Measurements from ENCODE around the gene PDP2.

PDP2 gene

DNA sequence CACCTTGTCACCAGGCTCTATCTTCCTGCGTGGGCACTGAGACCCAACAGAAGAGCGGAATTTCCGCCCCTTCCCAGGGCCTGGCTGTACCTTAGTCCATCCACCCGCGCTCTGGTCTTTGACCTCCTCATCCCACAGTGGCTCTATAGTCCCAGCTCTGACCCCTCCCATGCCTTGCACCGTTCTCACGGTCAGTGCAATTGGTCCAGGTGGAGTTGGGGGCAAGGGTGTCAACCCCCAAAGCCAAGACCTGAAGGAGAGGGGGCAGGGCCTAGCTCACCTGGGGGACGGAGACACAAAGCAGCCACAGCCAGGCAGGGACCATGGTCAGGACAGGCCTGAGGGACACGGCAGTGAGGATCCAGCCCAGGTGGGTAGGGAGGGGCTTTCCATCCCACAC is 37.4 kb downstream of the PDP2 start:
- no peak for DNase-seq (ENCODE audit: low read depth in 2 of 2)
- TF ChIP-seq, protein P1, sequence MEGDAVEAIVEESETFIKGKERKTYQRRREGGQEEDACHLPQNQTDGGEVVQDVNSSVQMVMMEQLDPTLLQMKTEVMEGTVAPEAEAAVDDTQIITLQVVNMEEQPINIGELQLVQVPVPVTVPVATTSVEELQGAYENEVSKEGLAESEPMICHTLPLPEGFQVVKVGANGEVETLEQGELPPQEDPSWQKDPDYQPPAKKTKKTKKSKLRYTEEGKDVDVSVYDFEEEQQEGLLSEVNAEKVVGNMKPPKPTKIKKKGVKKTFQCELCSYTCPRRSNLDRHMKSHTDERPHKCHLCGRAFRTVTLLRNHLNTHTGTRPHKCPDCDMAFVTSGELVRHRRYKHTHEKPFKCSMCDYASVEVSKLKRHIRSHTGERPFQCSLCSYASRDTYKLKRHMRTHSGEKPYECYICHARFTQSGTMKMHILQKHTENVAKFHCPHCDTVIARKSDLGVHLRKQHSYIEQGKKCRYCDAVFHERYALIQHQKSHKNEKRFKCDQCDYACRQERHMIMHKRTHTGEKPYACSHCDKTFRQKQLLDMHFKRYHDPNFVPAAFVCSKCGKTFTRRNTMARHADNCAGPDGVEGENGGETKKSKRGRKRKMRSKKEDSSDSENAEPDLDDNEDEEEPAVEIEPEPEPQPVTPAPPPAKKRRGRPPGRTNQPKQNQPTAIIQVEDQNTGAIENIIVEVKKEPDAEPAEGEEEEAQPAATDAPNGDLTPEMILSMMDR (IDR thresholded peaks at IDR 0.05; ENCODE audit: low read depth, low read length), result no peak
- H3K4me3 ChIP-seq (replicated peaks in 1 of 2; ENCODE audit: low read depth in 2 of 2, low read length in 2 of 2), result no peak overlapping the region

DNA sequence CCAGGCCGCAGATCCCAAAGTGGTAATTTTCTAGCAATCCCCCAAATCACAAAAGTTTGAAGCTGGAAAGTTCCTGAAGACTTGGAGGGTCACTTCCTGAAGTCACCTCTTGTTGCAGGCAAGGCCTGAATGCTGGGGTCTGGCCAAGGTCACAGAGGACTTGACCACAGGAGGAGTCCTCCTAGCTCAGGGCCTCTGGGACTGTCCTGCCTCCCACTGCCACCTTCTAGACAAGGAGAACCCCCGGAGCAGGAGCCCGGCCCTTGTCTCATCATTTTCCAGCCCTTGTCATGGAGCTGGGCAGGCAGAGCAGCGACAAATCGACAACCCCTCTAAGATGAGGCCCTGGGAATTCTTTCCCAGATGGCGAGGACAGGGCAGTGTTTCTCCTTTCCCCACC is 38.0 kb downstream of the PDP2 start:
- no peak for DNase-seq (ENCODE audit: low read depth in 2 of 2)
- no peak overlapping the region for H3K4me3 ChIP-seq (replicated peaks in 1 of 2; ENCODE audit: low read depth in 2 of 2, low read length in 2 of 2)
- TF ChIP-seq, protein P1 (IDR thresholded peaks at IDR 0.05; ENCODE audit: low read depth, low read length), result no peak

DNA sequence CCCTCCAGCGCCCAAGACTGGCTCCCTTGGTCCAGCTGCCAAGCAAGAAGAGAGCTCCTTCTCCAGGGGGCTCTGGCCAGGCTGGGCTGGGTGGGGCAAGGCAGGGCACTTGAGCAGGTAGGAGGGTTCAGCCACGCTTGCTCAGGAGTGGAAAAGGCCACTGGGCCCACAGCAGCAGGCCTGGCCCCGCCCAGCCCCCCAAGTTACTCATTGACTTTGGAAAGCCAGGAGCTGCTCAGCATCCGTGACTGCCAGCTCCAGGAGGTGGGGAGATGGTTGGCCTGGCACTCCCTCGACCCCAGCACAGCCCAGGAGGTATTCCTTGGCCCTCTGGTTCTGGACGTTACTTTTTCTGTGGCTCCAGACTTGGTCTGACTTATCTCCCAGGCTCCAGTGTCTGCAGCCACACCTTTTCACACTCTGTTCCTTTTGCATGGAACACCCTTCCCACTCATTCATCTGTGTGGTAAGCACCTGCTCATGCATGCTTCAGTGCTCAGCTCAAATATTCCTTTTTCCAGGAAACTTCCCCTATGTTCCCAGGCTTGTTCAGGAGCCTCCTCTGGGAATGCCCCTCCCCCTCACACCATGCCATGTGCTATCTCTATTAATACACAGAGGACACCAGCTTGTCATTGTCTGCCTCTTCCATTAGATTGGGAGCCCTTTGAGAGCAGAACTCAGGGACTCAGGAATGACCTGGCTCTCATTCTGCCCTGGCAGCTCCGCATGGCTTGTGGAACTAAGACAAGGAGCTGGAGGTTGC is 38.7 kb downstream of the PDP2 start, which contains the start of gene CDH16:
Gene CDH16, minus strand, starts transcription at position 83 of the 766 bp plus-strand sequence. CDS start 820 bp downstream, outside the sequence.
- no peak within 1 kb of the TSS for H3K4me3 ChIP-seq (replicated peaks in 1 of 2; ENCODE audit: low read depth in 2 of 2, low read length in 2 of 2)
- no peak for DNase-seq (ENCODE audit: low read depth in 2 of 2)
- TF ChIP-seq, protein P1 (IDR thresholded peaks at IDR 0.05; ENCODE audit: low read depth, low read length), result no peak

DNA sequence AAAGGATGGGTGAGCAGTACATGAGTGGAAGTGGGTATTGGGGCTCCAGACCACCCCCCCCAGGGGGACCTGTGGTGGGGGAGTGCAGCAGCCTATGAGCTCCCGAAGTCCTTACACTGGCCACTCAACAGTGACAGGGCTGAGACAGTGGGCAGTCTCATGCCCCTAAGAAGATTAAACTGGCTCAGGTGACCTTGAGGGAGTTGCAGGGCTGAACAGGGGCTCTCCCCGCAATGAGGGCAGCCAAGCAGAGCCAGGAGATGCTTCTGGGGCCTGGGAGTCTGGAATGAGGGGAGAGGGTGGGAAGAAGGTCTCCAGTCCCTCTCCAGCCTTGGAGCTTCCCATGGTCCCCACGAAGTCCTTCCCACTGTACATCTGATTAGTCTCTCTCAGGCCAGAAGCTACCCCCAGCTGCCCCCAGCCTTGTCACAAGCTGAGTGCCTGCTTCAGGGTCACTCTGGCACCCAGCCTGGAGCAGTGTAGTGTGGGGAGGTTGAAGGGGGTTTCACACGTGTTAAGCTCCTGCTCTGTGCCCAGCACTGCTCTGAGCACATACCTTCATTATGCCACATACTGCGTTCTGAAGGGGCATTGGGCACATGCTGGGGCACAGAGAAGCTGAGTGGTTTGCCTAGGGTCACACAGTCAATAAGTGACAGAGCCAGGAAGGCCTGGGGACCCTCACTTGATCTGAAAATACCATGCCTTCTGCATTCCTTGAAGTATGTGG is 39.4 kb downstream of the PDP2 start:
- no peak overlapping the region for H3K4me3 ChIP-seq (replicated peaks in 1 of 2; ENCODE audit: low read depth in 2 of 2, low read length in 2 of 2)
- no peak for DNase-seq (ENCODE audit: low read depth in 2 of 2)
- TF ChIP-seq, protein P1 (IDR thresholded peaks at IDR 0.05; ENCODE audit: low read depth, low read length), result no peak

DNA sequence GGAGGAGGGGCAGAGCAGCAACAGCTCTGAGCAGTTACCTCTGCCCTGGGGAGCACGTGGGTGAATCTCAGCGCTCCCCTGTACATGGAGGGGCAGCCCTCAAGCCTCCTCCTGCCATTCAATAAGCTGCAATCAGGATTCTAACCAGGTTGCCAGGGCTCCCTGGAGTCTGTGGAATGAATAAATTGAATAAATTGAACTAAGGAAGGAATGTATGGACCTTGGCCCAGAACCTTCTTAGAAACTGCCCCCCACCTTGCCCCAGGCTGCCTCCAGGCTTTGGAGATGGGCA is 39.9 kb downstream of the PDP2 start:
- no peak overlapping the region for H3K4me3 ChIP-seq (replicated peaks in 1 of 2; ENCODE audit: low read depth in 2 of 2, low read length in 2 of 2)
- no peak for DNase-seq (ENCODE audit: low read depth in 2 of 2)
- TF ChIP-seq, protein P1 (IDR thresholded peaks at IDR 0.05; ENCODE audit: low read depth, low read length), result no peak

DNA sequence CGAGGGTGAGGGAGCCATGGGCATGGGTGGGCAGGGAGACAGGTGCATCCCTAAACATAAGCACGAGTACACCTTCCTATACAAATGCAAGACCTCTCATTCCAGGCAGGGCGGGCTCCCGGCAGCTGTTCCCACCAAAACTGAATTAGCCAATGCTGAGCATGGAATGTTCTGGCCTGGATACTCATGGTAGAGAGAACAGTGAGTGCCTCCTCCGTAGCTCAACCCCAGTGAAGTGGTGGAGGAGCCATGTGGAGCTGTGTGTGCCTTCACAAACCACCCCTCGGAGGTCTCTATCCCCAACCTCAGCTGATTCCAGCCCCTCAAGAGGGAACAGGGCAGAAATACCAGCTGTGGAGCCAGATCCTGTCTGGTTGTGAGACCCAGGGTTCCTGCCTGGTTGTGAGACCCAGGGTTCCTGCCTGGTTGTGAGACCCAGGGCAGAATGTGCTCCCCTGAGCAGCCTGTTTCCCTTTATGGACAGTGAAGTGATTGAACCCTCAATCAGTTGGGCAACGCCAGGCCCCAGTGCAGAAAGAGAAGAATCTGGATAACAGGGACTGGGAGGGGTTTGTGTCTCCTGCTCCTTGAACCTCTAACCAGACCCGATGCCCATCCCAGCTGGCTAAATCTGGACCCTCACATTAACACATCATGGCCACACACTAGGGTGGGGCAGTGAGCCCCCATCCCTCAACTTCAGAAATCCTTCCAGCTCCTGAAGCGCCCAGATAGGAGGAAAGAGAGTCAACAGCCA is 40.8 kb downstream of the PDP2 start:
- no peak overlapping the region for H3K4me3 ChIP-seq (replicated peaks in 1 of 2; ENCODE audit: low read depth in 2 of 2, low read length in 2 of 2)
- DNase-seq (ENCODE audit: low read depth in 2 of 2), result no peak
- TF ChIP-seq, protein P1 (IDR thresholded peaks at IDR 0.05; ENCODE audit: low read depth, low read length), result no peak

Measured in cardiac fibroblast (primary cell).